Body of pancreas (tissue), 4 donors: ENCODE measurements around the gene TMEM223. TPM values are rescaled to one million over a fixed set of nuclear protein-coding genes. Genes with fewer than 3 reads are reported as not detected.
A peak's percentile ranks its signal among the peaks of the same experiment; 100 is the strongest.

Source experiments
- ATAC-seq: fragments of 150-250 bp; one replicate; pipeline ENCODE4 v1.9.1; 2016
- DNase-seq, 4 donors: peaks; one replicate each; pipeline ENCODE4 v3.0.0-alpha.2; 2019
- H3K27ac ChIP-seq, 4 donors: fragments of 200-600 bp; sonication (generic); 1 replicate in 3 of 4; 2 replicates in 1 of 4; pipeline versions ENCODE4 v1.5.1 to v1.6.1; 2016 to 2019; ENCODE audit warnings: mild to moderate bottlenecking in 1 of 4, mixed read lengths in 1 of 4, moderate library complexity in 1 of 4
- H3K27me3 ChIP-seq, 2 donors: fragments of 200-600 bp; sonication (generic); one replicate each; pipeline ENCODE4 v1.6.0; 2016; ENCODE audit warnings: mild to moderate bottlenecking in 1 of 2
- H3K36me3 ChIP-seq, 2 donors: fragments of 200-600 bp; sonication (generic); replicated peaks in 1 of 2; 2 replicates each; pipeline ENCODE4 v1.5.1; 2016; ENCODE audit warnings: low read depth in 2 of 2; ENCODE audit not compliant: insufficient read depth in 1 of 2
- H3K4me1 ChIP-seq: fragments of 200-600 bp; sonication (generic); one replicate; pipeline ENCODE4 v1.6.0; 2016
- H3K4me3 ChIP-seq, 2 donors: fragments of 200-600 bp; sonication (generic); 1 replicate in 1 of 2; 2 replicates in 1 of 2; pipeline ENCODE4 v1.5.1; 2016 to 2019
- H3K9me3 ChIP-seq, 3 donors: fragments of 200-600 bp; sonication (generic); 1 replicate in 2 of 3; 2 replicates in 1 of 3; pipeline ENCODE4 v1.5.1; 2016
- CTCF ChIP-seq, 7 experiments: fragments of 450-650 bp in 4 of 7; fragments of 200-600 bp in 3 of 7; sonication (generic) in 3 of 7; IDR thresholded peaks; one replicate each; pipeline ENCODE4 v1.5.1; 2016 to 2019; ENCODE audit warnings: antibody characterized with exemption in 7 of 7
- POLR2A ChIP-seq, 3 donors: fragments of 450-650 bp; IDR thresholded peaks; one replicate each; pipeline ENCODE4 v1.6.1; 2016; ENCODE audit warnings: antibody characterized with exemption in 3 of 3, mild to moderate bottlenecking in 2 of 3
- WGBS, 2 donors: methylation state at CpG; one replicate each; pipeline ENCODE4 v1.1.5; 2017; 5-methylcytosine and 5-hydroxymethylcytosine counted together
- intact Hi-C: fragments of 100-400 bp; cut with DNase I; formaldehyde crosslinking; loops from one replicate; pipeline ENCODE4 v1.15.1; 2023
- total RNA-seq, 2 donors: library from RNA; depleted of rRNA; stranded (reverse); fragments of >200 nt; gene quantifications; one replicate each; pipeline ENCODE4 v1.1.0, GENCODE V29; 2016

The TMEM223 gene
- total RNA-seq, 2 donors from 2014 or later = 6.2 to 29.0 TPM

- WGBS, 2 donors = 74 to 84% methylated on average over 4 of the region's 4 CpGs
- DNase-seq = no peak
- peaks cover 18% of the 10 kb centered on the region for H3K4me1 ChIP-seq
- H3K27ac ChIP-seq = no peak overlapping the region
- TF ChIP-seq POLR2A (IDR thresholded peaks at IDR 0.05) = no peak
- no peak for TF ChIP-seq CTCF (IDR thresholded peaks at IDR 0.05)
- no peak for ATAC-seq
- no peaks in the 10 kb centered on the region for H3K9me3 ChIP-seq
- H3K36me3 ChIP-seq = peaks cover 6 to 36% of the 10 kb centered on the region in 2 donors
- no peak overlapping the region for H3K4me3 ChIP-seq
- no peaks in the 10 kb centered on the region for H3K27me3 ChIP-seq
- intact Hi-C loops = no loop called here
Measured at GRCh38 chr11:62801071-62801470, 9.3 kb upstream of the TMEM223 start.

GRCh38 chr11:62799486-62799885 lies 7.7 kb upstream of the TMEM223 start:
- peaks cover 6 to 50% of the 10 kb centered on the region in 2 donors for H3K36me3 ChIP-seq
- ATAC-seq = no peak

GRCh38 chr11:62796281-62796680 lies 4.5 kb upstream of the TMEM223 start:
- intact Hi-C loops = no loop called here
- H3K4me1 ChIP-seq = peaks cover 8% of the 10 kb centered on the region
- no peaks in the 10 kb centered on the region for H3K27me3 ChIP-seq
- ATAC-seq (no peak), DNase-seq (no peak)
- H3K9me3 ChIP-seq = no peaks in the 10 kb centered on the region
- H3K4me3 ChIP-seq = no peak overlapping the region
- no peak overlapping the region for H3K27ac ChIP-seq
- TF ChIP-seq CTCF (IDR thresholded peaks at IDR 0.05) = no peak
- TF ChIP-seq POLR2A (IDR thresholded peaks at IDR 0.05) = no peak
- WGBS, 2 donors = 82 to 92% methylated on average over 7 of the region's 7 CpGs
- H3K36me3 ChIP-seq = peaks cover 11 to 50% of the 10 kb centered on the region in 2 donors

More at GRCh38 chr11:62799486-62799885, 7.7 kb upstream of the TMEM223 start:
- no peaks in the 10 kb centered on the region for H3K9me3 ChIP-seq
- H3K27me3 ChIP-seq = no peaks in the 10 kb centered on the region
- no peak overlapping the region for H3K27ac ChIP-seq
- 88 to 91% methylated on average over 8 to 10 of the region's 10 CpGs for WGBS, 2 donors
- intact Hi-C loops = no loop called here
- no peak for DNase-seq
- no peak overlapping the region for H3K4me3 ChIP-seq
- H3K4me1 ChIP-seq = peaks cover 12% of the 10 kb centered on the region
- TF ChIP-seq CTCF (IDR thresholded peaks at IDR 0.05) (no peak), POLR2A (IDR thresholded peaks at IDR 0.05) (no peak)

GRCh38 chr11:62794201-62794775 lies 2.5 kb upstream of the TMEM223 start:
- DNase-seq (no peak), ATAC-seq (no peak)
- Histone ChIP-seq H3K4me3 (no peak overlapping the region), H3K4me1 (peaks cover 25% of the 10 kb centered on the region), H3K36me3 (peaks cover 6 to 34% of the 10 kb centered on the region in 2 donors), H3K9me3 (no peaks in the 10 kb centered on the region), H3K27me3 (no peaks in the 10 kb centered on the region), H3K27ac (no peak overlapping the region)
- intact Hi-C loops = no loop called here
- 86 to 89% methylated on average over 8 of the region's 8 CpGs for WGBS, 2 donors
- no peak for TF ChIP-seq POLR2A (IDR thresholded peaks at IDR 0.05)
- no peak for TF ChIP-seq CTCF (IDR thresholded peaks at IDR 0.05)

- H3K9me3 ChIP-seq = no peaks in the 10 kb centered on the region
- H3K36me3 ChIP-seq = peaks cover 6 to 26% of the 10 kb centered on the region in 2 donors
- DNase-seq = peak in 1 of 4 donors; percentile 24
- no peaks in the 10 kb centered on the region for H3K27me3 ChIP-seq
- peaks cover 41% of the 10 kb centered on the region for H3K4me1 ChIP-seq
- H3K4me3 ChIP-seq = no peak overlapping the region
- no peak for ATAC-seq
- intact Hi-C loops = no loop called here
- peak overlapping the region; percentile 48 to 86 (median 72) for H3K27ac ChIP-seq
- no peak for TF ChIP-seq CTCF (IDR thresholded peaks at IDR 0.05)
- TF ChIP-seq POLR2A (IDR thresholded peaks at IDR 0.05) = no peak
- WGBS, 2 donors = 21 to 22% methylated on average over 10 to 11 of the region's 11 CpGs
Measured at GRCh38 chr11:62792202-62792575, 383 bp upstream of the TMEM223 start.
